Stimulated activated CD8-positive, alpha-beta memory T cell treated with anti-CD3 and anti-CD28 coated beads, Interleukin-15, amount 100 ng/mL, for 4 hours (primary cell): ENCODE measurements around the gene LBP.
"Not testable (repeated sequence)": the region's sequence is repeated elsewhere in the genome, so short reads cannot be mapped to it uniquely, and the experiment has no call there.

Source experiments
- DNase-seq, 2 donors: peaks; one replicate each; pipeline ENCODE4 v3.0.0-alpha.2; 2020; ENCODE audit warnings: low read depth in 2 of 2

Gene LBP, protein sequence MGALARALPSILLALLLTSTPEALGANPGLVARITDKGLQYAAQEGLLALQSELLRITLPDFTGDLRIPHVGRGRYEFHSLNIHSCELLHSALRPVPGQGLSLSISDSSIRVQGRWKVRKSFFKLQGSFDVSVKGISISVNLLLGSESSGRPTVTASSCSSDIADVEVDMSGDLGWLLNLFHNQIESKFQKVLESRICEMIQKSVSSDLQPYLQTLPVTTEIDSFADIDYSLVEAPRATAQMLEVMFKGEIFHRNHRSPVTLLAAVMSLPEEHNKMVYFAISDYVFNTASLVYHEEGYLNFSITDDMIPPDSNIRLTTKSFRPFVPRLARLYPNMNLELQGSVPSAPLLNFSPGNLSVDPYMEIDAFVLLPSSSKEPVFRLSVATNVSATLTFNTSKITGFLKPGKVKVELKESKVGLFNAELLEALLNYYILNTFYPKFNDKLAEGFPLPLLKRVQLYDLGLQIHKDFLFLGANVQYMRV

DNA sequence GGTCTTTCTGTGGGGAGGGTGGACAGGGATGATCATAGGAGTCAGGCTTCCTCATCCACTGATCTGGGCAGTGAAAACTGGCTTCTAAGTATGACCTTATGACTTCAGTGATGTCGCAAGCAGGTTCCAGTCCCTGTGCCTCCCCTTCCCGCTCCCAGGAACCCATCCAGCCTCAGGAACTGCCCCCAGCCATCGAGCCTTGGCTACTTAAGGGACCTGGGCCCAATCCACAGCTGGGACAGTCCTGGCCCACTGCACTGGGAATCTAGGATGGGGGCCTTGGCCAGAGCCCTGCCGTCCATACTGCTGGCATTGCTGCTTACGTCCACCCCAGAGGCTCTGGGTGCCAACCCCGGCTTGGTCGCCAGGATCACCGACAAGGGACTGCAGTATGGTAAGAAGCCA lies at the start of gene LBP:
LBP (plus strand) TSS at position 236 of the 405 bp plus-strand sequence; CDS start at position 271, 35 bp downstream.
- no peak for DNase-seq

DNA sequence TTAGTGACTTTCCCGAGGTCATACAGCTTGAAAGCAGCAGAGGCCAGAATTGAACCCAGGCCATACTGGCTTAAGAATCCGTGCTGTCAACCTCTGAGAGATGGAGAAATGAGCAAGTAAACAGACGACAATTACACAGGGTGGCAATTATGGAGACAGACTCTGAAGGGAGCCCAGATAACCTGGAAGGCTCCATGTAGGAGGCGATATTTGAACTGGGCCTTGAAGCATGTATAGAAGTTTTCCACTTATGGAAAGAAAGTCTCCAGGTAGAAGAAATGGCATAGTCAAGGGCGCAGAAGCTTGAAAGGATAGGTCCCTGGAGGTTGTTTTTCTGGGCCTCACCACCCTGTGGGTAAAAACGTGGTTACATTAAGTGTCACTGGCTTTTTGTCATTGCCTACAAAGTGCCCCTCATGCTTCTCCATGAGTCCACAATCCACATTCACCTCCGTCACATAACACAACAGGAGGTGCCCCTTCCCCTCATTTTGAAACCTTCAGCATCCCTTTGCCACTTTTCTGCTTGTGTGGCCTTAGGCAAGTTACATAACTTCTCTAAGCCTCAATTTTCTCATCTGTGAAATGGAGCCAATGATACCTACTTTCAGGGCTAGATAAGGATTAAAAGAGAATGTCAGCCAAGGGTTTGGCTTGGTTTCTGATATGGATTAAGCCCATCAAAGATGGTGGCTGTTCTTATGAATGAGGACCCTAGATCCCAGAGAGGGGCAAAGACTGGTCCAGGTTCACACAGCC lies 48.2 kb upstream of the LBP start:
- no peak for DNase-seq

DNA sequence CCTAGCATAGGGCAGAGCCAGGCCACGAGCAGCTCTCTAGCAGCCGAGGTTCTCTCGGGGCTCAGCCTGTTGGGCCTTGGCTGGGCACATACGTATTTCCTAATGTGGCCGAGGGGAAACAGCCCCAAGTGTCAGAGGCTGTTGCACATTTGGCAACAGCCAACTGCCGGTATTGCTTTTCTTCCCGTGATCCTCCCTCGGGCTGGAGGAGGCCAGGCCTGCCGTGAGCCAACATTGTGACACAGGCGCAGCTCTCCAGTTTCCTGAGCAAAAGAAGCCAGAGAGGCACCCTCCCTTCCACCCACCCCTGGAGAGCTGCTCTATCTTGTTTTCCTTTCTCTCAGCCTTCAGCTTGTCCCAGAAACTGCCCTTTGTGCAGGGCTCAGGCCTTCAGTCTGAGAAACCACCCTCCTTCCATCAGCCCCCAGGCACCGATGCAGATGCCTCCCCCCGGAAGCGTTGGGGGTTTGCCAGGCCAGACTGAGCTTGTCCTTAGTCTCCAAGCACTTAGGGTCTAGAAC lies 47.5 kb upstream of the LBP start:
- DNase-seq: no peak

DNA sequence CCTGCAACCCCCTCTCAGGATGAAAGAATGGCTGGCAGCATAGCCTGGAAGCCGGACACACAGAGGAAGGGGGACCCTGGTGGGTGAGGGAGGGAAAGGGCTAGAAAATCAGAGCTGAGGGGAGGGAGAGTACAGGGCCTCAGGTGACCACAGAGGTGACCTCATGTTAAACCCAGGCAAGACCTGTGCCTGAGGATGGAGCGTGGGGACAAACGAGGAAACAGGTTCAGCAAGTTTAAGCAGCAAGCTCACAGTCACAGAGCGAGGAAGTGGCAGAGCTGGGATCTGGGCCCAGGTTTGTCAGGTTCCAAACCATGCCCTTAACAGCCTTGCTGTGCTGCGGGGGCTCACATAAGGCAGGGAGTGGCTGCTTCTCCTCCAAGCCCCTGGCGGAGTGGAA lies 46.3 kb upstream of the LBP start:
- DNase-seq: no peak

DNA sequence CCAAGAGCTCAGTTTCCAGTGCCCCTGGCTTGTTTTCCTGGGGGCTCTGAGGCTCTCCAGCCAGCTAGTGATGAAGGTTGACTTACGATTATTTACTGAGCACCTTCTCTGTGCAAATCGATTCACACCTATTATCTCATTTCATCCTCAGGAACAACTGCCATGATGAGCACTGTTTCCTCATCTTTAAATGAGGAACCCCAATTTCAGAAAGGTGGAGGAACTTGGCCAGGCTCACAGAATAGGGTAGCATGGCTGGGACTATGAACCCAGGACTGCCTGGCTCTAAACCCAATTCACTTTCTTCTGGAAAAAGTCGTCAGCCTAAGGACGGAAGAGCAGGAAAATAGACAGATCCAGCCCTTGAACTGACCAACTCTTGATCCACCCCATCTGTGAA lies 45.8 kb upstream of the LBP start:
- no peak for DNase-seq

DNA sequence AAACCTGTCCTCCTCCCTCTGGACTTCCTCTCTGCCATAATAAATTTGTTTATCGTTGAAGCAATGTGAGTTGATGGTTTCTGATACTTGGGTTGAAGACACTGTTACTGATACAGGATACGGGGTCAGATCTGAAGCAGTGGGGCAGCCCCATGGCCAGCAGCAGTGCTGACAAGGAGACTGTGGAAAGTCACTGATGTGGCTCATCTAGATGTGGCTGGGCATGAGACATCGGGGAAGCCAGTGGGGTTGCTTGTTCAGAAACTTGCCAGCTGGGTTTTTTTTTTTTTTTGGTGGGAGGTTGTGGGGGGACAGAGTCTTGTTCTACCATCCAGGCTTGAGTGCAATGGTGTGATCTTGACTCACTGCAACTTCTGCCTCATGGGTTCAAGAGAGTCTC lies 45.0 kb upstream of the LBP start:
- no peak for DNase-seq

DNA sequence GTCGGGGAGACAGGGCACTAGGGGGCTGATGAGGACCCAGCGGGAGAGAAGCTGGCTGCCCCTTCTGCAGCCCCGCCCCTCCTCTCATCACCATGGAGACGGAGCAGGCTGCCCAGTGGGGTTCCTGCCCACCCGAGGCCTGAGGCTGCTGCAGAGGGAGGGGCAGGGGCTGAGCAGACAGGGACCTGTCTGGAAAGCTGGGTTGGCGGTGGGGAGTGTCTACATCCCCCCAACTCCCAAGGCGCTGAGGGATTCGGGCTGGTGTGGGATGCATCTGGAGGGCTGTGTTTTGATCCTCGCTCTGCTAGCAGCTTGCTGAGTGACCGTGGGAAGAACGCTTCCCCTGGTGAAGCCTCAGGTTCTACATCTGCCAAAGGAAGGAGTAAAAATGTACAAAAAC lies 43.5 kb upstream of the LBP start:
- DNase-seq: no peak

DNA sequence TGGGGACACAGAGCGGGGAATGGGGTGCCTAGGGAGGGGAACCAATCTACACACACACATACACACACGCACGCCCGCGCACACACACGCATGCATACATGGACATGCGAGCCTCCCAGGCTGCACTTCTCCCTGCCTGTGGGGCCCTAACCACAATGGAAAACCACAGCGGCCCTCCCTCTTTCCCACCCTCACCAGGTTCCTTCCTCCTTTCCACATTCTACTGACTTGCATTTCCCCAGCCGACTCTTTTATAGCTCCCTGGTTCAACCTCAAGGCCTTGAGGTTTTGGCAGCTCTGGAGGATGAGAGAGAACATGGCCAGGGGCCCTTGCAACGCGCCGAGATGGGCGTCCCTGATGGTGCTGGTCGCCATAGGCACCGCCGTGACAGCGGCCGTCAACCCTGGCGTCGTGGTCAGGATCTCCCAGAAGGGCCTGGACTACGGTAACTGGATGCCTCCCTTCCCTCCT lies 42.3 kb upstream of the LBP start, which contains the start of gene BPI:
BPI (plus strand) TSS at position 249 of the 472 bp plus-strand sequence; CDS start at position 317, 68 bp downstream.
- no peak for DNase-seq

DNA sequence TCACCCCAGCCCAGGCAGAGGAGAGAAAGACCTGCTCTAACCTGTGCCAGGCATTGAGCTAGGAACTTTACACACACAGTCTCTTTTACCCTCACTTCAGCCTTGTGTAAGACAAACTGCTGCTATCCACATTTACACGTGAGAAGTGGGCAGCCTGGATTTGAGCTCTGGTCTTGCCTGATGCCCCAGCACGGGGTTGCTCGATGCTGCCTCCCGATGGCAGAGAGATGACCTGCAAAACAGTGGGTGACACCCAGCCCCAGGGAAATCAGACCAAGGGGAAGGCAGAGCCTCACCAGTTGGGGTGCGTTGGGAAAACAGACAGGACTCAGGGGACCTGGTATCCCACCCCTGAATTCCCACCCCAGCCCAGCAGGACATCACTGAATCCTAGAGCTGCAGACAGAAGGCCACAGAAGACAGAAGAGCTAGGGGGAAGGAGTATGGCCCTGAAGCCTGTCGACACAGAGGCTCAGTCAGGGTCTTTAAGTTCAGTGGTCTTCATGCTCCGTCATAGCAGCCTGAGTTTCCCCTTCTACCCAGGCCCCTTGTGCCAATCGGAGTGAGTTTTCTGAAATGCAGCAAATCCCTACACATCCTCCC lies 41.3 kb upstream of the LBP start:
- DNase-seq: no peak

DNA sequence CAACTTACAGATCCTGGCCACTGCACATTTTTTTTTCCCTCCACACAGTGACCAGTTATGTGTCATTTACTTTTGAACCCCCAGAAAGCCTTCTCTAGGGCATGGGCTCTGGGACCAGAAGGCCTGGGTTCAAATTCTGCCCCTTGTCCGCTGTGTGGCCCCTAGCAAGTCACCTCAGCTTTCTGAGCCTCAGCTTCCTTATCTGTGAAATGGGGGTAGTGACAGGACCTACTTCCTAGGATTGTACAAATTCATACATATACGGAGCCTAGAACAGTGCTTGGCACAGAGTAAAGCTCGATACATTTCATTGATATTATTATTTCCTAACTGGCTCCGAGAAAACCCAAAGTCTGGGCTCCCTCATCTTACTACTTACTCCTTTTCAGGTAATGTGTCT lies 40.7 kb upstream of the LBP start:
- no peak for DNase-seq

DNA sequence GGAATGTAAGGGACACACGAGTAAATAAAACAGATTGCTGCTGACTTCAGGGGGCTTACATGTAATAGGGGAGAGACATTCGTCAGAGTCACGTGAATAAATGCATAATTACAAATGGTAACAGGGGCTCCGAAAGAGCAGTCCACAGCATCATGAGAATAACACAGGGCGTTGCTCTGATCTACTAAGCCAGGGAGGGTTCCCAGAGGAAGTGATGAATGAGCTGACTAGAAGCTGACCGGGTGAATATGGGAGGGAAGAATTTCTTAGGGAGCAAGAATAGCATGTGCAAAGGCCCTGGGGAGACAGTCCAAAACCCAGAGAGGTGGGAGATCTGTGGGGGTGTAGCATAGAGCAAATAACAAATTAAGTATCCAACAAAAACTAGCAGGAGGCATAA lies 39.9 kb upstream of the LBP start:
- DNase-seq: no peak

DNA sequence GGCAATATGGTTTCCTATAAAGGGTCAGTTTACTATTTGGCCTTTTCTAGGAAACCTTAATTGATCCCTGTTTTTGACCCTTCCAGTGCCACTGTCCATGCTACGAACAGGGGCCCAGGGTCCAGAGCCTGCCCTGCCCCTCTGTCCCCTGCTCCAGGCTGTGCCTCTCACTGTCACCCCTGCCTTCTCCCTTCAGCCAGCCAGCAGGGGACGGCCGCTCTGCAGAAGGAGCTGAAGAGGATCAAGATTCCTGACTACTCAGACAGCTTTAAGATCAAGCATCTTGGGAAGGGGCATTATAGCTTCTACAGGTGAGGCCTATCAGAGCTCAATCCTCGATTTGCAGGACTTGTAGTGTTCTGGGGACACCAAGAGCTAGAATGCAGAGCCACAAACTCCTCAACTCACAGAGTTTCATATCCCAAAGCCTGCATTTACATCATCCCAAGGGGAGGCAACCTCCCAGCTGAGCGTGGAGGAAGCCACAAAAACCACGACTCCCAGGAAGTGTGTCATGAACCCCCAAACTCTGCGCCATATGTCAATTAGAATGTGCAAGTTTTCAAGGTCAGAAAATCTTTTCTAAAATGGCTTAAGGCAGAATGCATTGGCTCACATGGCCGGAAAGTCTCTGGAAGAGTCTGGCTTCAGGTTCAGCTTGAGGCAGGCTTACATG lies 38.8 kb upstream of the LBP start:
- no peak for DNase-seq

DNA sequence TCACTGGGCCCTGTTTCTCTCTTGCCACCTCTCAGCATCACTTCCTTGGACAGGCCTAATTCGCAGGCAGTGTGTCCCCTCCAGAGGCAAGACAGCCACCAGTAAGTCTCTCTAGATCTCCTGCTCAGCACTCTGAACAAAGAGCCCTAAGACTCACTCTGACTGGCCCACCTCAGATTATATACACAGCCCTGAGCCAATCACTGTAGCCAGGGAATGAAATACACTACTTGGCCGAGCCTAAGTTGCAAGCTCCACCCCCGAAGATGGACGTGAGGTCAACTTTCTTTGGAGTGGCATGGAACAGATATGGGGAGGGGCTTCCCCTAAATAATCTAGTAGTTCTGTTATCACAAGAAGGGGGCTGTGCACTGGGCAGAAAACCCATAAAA lies 38.2 kb upstream of the LBP start:
- DNase-seq: no peak

DNA sequence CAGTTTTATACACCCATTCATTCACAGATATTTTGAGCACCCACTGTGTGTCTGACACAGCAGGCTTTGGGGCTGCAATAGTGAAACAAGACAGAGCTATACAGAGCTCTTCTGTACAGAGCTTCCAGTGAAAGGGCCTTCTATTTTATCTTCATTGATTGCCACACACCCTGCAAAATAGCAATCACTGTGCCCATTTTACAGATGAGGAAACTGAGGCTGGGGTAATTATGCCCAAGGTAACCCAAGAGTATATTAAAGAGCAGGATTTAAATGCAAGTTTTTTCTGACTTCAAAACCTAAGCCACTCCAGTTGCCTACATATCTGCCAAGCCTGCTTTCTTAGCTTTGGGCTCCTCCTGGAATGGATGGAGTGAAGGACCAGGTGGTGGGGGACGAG lies 37.8 kb upstream of the LBP start:
- DNase-seq: no peak

DNA sequence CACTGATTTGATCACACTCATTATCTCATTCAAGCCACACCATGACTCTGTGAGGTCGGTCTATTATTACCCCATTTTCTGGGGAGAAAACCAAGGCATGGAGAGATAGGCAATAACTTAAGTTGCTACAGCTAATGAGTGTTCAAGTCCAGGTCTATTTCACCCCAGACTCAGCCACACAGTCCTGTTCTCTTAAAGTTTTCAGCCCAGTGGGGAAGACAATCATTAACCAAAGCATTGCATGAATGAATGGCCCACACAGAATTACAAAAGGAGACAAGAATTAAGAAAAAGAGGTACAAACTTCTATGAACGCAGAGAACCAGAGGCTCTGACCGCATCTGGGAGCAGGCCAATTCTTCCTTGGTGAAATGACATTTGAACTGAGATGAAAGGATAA lies 35.2 kb upstream of the LBP start:
- no peak for DNase-seq

DNA sequence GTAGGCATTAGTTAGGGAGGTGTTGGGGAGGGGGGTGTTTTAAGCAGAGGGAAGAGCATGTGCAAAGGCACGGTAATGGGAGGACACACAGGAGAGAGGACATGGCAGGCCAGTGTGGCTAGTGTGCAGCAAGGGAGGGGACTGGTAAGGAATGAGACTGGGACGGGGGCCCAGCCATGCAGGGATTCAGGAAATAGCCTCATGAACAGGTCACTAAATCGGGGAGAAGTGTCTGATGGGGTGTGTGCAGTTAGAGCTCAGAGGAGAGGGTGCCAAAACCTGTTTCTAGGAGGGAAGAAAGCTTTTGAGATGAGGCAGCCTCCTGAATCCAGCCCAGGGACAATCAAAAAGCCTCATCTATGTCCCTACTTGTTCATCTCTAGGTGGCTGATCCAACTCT lies 34.8 kb upstream of the LBP start:
- no peak for DNase-seq

DNA sequence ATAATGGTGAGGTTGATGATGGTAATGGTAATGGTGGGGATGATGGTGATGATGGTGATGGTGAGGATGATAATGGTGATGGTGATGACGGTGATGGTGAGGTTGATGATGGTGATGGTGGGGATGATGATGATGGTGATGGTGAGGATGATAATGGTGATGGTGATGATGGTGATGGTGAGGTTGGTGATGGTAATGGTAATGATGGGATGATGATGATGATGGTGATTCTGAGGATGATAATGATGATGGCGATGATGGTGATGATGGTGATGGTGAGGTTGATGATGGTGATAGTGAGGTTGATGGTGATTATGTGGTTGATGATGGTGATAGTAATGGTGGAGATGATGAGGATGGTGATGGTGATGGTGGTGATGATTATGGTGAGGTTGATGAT lies 32.6 kb upstream of the LBP start:
- no peak for DNase-seq

DNA sequence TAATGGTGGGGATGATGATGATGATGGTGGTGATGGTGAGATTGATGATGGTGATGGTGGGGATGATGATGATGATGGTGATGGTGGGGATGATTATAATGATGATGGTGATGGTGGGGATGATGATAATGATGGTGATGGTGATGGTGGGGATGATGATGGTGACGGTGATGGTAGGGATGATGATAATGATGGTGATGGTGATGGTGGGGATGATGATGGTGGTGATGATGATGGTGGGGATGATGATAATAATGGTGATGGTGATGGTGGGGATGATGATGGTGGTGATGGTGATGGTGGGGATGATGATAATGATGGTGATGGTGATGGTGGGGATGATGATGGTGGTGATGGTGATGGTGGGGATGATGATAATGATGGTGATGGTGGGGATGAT lies 31.9 kb upstream of the LBP start:
- DNase-seq: not testable (repeated sequence)

DNA sequence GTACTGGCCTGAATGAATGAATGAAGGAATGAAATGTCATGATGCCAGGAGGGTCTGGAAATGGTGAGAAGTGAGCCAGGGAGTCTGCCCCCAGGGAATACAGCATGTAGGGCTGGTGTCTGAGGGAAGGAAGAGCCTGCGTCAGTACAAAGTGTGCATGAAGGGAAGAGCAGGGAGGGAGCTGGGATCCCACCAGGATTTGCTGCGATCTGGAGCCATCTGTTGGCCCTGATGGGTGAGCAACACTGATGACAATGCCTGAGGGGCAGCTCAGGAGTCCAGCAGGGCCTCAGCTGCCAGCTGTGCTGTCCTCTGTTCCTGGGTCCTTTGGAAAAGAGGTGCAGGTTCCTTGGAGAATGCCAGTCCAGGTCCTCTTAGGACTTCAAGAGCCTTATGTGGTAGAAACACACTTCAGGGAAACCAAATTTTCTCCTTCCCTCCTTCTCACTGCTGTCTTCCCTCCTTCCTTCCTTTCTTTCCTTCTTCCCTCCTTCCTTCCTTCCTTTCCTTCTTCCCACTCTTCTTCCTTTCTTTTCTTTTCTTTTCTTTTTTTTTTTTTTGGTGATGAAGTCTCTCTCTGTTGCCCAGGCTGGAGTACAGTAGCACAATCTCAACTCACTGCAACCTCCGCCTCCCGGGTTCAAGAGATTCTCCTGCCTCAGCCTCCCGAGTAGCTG lies 30.9 kb upstream of the LBP start:
- no peak for DNase-seq

DNA sequence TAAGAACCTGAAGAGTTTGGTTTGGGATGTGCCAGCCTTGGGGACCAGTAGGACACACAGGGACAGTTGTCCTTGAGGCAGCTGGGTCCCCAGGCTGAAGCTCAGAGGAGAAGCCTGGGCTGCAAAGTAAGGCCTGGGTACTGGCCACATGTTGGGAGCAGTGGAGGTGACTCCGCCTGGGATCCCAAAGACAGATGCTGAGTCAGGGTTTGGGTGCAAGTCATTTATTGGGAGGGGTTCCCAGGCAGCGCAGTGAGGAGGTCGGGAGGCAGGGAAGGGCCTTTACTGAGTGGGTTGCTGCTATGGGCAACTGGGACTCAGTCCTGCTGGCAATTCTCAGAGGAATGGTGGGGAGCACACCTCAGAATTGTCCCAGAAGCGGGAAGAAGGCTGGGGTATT lies 29.9 kb upstream of the LBP start:
- DNase-seq: no peak

DNA sequence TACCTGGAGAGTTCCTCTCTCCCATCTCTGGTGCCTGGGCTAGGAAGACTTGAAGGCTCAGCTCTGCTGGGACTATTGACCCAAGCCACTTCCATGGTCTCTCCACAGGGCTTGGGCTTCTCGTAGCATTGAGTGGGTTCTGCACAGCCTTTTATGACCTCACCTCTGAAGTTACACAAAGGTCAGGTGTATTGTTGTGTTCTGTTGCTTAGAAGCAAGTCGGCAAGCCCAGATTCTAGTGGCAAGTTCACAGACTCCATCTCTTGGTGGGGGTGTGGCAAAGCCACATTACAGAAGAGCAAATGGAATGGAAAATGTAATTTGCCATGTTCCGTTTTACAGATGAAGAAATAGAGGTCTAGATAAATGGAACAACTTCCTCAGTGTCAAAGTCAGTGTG lies 28.9 kb upstream of the LBP start:
- no peak for DNase-seq
